ENCODE results near the gene UNC45A.
A peak's percentile ranks its signal among the peaks of the same experiment; 100 is the strongest.

The UNC45A gene

GRCh38 chr15:90962021-90962420 lies 26.9 kb downstream of the UNC45A start:
- no peak for DNase-seq (ENCODE audit: low read depth)

- DNase-seq (ENCODE audit: low read depth): no peak
These were observed 31.2 kb downstream of the UNC45A start for GRCh38 chr15:90966262-90966661.

- no peak for DNase-seq (ENCODE audit: low read depth)
These were observed 32.1 kb downstream of the UNC45A start for GRCh38 chr15:90967206-90967605.

- DNase-seq (ENCODE audit: low read depth): no peak
These were observed 33.3 kb downstream of the UNC45A start for GRCh38 chr15:90968434-90968833.

- DNase-seq (ENCODE audit: low read depth): no peak
These were observed 35.2 kb downstream of the UNC45A start for GRCh38 chr15:90970274-90970673.

- no peak for DNase-seq (ENCODE audit: low read depth)
These were observed 37.0 kb downstream of the UNC45A start for GRCh38 chr15:90972133-90972532.

- DNase-seq (ENCODE audit: low read depth): no peak
These were observed 39.1 kb downstream of the UNC45A start for GRCh38 chr15:90974216-90974615.

GRCh38 chr15:90979582-90979981 lies 44.5 kb downstream of the UNC45A start:
- DNase-seq (ENCODE audit: low read depth): no peak

GRCh38 chr15:90981681-90982080 lies 46.6 kb downstream of the UNC45A start:
- no peak for DNase-seq (ENCODE audit: low read depth)

GRCh38 chr15:90982135-90982534 lies 47.0 kb downstream of the UNC45A start:
- DNase-seq (ENCODE audit: low read depth): no peak

- no peak for DNase-seq (ENCODE audit: low read depth)
These were observed 51.9 kb downstream of the UNC45A start for GRCh38 chr15:90986790-90987507.

- DNase-seq (ENCODE audit: low read depth): no peak
These were observed 52.6 kb downstream of the UNC45A start for GRCh38 chr15:90987561-90988141.

GRCh38 chr15:90988296-90988695 lies 53.2 kb downstream of the UNC45A start:
- DNase-seq (ENCODE audit: low read depth): no peak

- DNase-seq (ENCODE audit: low read depth): no peak
These were observed 54.1 kb downstream of the UNC45A start for GRCh38 chr15:90989040-90989768.

GRCh38 chr15:90990446-90990845 lies 55.4 kb downstream of the UNC45A start:
- DNase-seq (ENCODE audit: low read depth): no peak

GRCh38 chr15:90991587-90992285 lies 56.7 kb downstream of the UNC45A start:
- no peak for DNase-seq (ENCODE audit: low read depth)

GRCh38 chr15:90994059-90994416 lies 59.0 kb downstream of the UNC45A start:
- no peak for DNase-seq (ENCODE audit: low read depth)

GRCh38 chr15:90994417-90995311 lies 59.6 kb downstream of the UNC45A start, which contains the start of gene PRC1:
Gene PRC1 (minus strand): TSS chr15:90994535. CDS start chr15:90994417, 118 bp downstream.
- peak; percentile 94 for DNase-seq (ENCODE audit: low read depth)

GRCh38 chr15:90998737-90999136 lies 63.7 kb downstream of the UNC45A start:
- no peak for DNase-seq (ENCODE audit: low read depth)

GRCh38 chr15:91001209-91001608 lies 66.1 kb downstream of the UNC45A start:
- no peak for DNase-seq (ENCODE audit: low read depth)
